Keratinocyte (primary cell): Measurements from ENCODE around the gene PDK2. TPM values are rescaled to one million over a fixed set of nuclear protein-coding genes. Genes with fewer than 3 reads are reported as not detected.

Experiments
- DNase-seq: peaks from one replicate; pipeline ENCODE4 v3.0.0-alpha.2; 2011; ENCODE audit warnings: low read depth, missing footprints, low spot score
- FAIRE-seq: peaks from 2 replicates; lab custom pipeline; 2011; peaks lifted over from hg19 to GRCh38; lab: Jason Lieb, UNC
- H2AFZ ChIP-seq: 2 replicates; pipeline ENCODE4 v1.6.0; 2012; ENCODE audit warnings: low read length, control low read depth, inconsistent platforms; ENCODE audit not compliant: control insufficient read depth
- H3K27ac ChIP-seq: 2 replicates; pipeline ENCODE4 v1.5.1; 2011; ENCODE audit warnings: low read length; ENCODE audit not compliant: control insufficient read depth, insufficient read depth
- H3K27me3 ChIP-seq: 3 replicates; pipeline ENCODE4 v1.6.0; 2011; ENCODE audit warnings: low read length; ENCODE audit not compliant: control insufficient read depth, insufficient read depth; ENCODE audit errors: extremely low read depth
- H3K36me3 ChIP-seq, 2 experiments: 2 replicates in 1 of 2; 3 replicates in 1 of 2; pipeline ENCODE4 v1.5.1; 2011; ENCODE audit warnings: low read length in 2 of 2, mild to moderate bottlenecking in 1 of 2; ENCODE audit not compliant: control insufficient read depth in 2 of 2, insufficient read depth in 2 of 2; ENCODE audit errors: extremely low read depth in 1 of 2
- H3K4me1 ChIP-seq: 3 replicates; pipeline ENCODE4 v1.5.1; 2011; ENCODE audit warnings: low read length; ENCODE audit not compliant: control insufficient read depth, insufficient read depth; ENCODE audit errors: extremely low read depth
- H3K4me2 ChIP-seq: 3 replicates; pipeline ENCODE4 v1.6.0; 2011; ENCODE audit warnings: low read depth, low read length; ENCODE audit not compliant: control insufficient read depth, insufficient read depth; ENCODE audit errors: extremely low read depth
- H3K4me3 ChIP-seq, 3 experiments: fragments of 200-600 bp in 1 of 3; sonication (generic) in 1 of 3; 2 replicates in 2 of 3; 3 replicates in 1 of 3; pipeline ENCODE4 v1.5.1; 2011 to 2016; ENCODE audit warnings: low read length in 3 of 3, mild to moderate bottlenecking in 3 of 3, control low read depth in 2 of 3, inconsistent platforms in 1 of 3, low read depth in 1 of 3, mixed read lengths in 1 of 3, mixed run types in 1 of 3, moderate library complexity in 1 of 3; ENCODE audit not compliant: control insufficient read depth in 2 of 3, insufficient read depth in 2 of 3; ENCODE audit errors: extremely low read depth in 1 of 3
- H3K79me2 ChIP-seq: 2 replicates; pipeline ENCODE4 v1.6.0; 2012; ENCODE audit warnings: low read length; ENCODE audit not compliant: control insufficient read depth, insufficient read depth
- H3K9ac ChIP-seq: 3 replicates; pipeline ENCODE4 v1.6.0; 2011; ENCODE audit warnings: low read length; ENCODE audit not compliant: control insufficient read depth, insufficient read depth; ENCODE audit errors: extremely low read depth
- H3K9me1 ChIP-seq: 3 replicates; pipeline ENCODE4 v1.6.0; 2011; ENCODE audit warnings: low read length; ENCODE audit not compliant: control insufficient read depth, insufficient read depth; ENCODE audit errors: extremely low read depth
- H3K9me3 ChIP-seq: 2 replicates; pipeline ENCODE4 v1.5.1; 2012; ENCODE audit warnings: low read depth, low read length; ENCODE audit not compliant: control insufficient read depth
- H4K20me1 ChIP-seq: 3 replicates; pipeline ENCODE4 v1.6.0; 2011; ENCODE audit warnings: low read length; ENCODE audit not compliant: control insufficient read depth, insufficient read depth; ENCODE audit errors: extremely low read depth
- CTCF ChIP-seq, 3 experiments: IDR thresholded peaks in 1 of 3; conservative IDR thresholded peaks in 1 of 3; optimal IDR thresholded peaks in 1 of 3; 2 replicates in 2 of 3; 3 replicates in 1 of 3; pipeline versions ENCODE3 to v1.5.1; 2011; ENCODE audit warnings: low read length in 3 of 3, mild to moderate bottlenecking in 3 of 3, moderate library complexity in 2 of 3, control low read depth in 1 of 3, inconsistent platforms in 1 of 3; ENCODE audit not compliant: insufficient read depth in 2 of 3; ENCODE audit errors: extremely low read depth in 1 of 3
- EZH2 ChIP-seq: IDR thresholded peaks from one replicate; pipeline ENCODE4 v1.6.1; 2012; ENCODE audit warnings: inconsistent platforms, mild to moderate bottlenecking, low read length, moderate library complexity
- dilution Hi-C: fragments of 300-500 bp; cut with MboI; formaldehyde crosslinking; loops from one replicate; pipeline ENCODE4 v1.7.0; 2020; ENCODE audit warnings: low sequenced_read_pairs; ENCODE audit not compliant: extremely low pct_ligation_motif_present
- polyA plus RNA-seq, 5 experiments: library from polyadenylated mRNA; depleted of rRNA in 3 of 5; stranded (reverse) in 3 of 5; stranded (forward) in 1 of 5; unstranded in 1 of 5; fragments of >200 nt; gene quantifications; 1 replicate in 1 of 5; 2 replicates in 3 of 5; 3 replicates in 1 of 5; pipeline versions ENCODE4 v1.2.1 to v1.2.3, GENCODE V29; 2011 to 2012; ENCODE audit warnings: missing spikeins in 2 of 5, low read depth in 1 of 5, low replicate concordance in 1 of 5

The PDK2 gene
- polyA plus RNA-seq, 1 donor (not counting 4 experiments of a cell fraction or from before 2014, with no cell fraction given) = 7.5 TPM

GRCh38 chr17:50132104-50132794, 37.1 kb downstream of the PDK2 start:
- Histone ChIP-seq H3K79me2 (no peaks in the 10 kb centered on the region), H3K27me3 (peaks cover 24% of the 10 kb centered on the region), H3K9me1 (no peaks in the 10 kb centered on the region), H3K4me1 (peaks cover 12% of the 10 kb centered on the region), H3K9ac (no peak overlapping the region), H3K27ac (no peak overlapping the region), H4K20me1 (no peaks in the 10 kb centered on the region), H2AFZ (no peak overlapping the region), H3K9me3 (no peaks in the 10 kb centered on the region), H3K4me3 (no peak overlapping the region), H3K4me2 (no peak overlapping the region), H3K36me3 (peaks cover 16 to 18% of the 10 kb centered on the region in 2 experiments)
- no peak for TF ChIP-seq EZH2
- TF ChIP-seq CTCF (optimal IDR thresholded peaks at IDR 0.05 in 1 of 3, IDR thresholded peaks at IDR 0.05 in 1 of 3, conservative IDR thresholded peaks at IDR 0.05 in 1 of 3; ENCODE audit: extremely low read depth in 1 of 3, insufficient read depth in 2 of 3, low read length in 3 of 3) = no peak
- no peak for FAIRE-seq
- no peak for DNase-seq
- dilution Hi-C loops = no loop called here

- Histone ChIP-seq H3K36me3 (peaks cover 26% of the 10 kb centered on the region in 2 experiments), H3K9ac (no peak overlapping the region), H3K27ac (no peak overlapping the region), H2AFZ (no peak overlapping the region), H3K9me3 (no peaks in the 10 kb centered on the region), H3K79me2 (no peaks in the 10 kb centered on the region), H3K4me2 (no peak overlapping the region), H3K27me3 (peaks cover 22% of the 10 kb centered on the region), H3K4me3 (no peak overlapping the region), H4K20me1 (no peaks in the 10 kb centered on the region), H3K4me1 (peaks cover 3% of the 10 kb centered on the region), H3K9me1 (no peaks in the 10 kb centered on the region)
- dilution Hi-C loops = no loop called here
- no peak for DNase-seq
- FAIRE-seq = no peak
- no peak for TF ChIP-seq CTCF (optimal IDR thresholded peaks at IDR 0.05 in 1 of 3, IDR thresholded peaks at IDR 0.05 in 1 of 3, conservative IDR thresholded peaks at IDR 0.05 in 1 of 3; ENCODE audit: extremely low read depth in 1 of 3, insufficient read depth in 2 of 3, low read length in 3 of 3)
- no peak for TF ChIP-seq EZH2
Measured at GRCh38 chr17:50133028-50133768, 38.0 kb downstream of the PDK2 start.
